HS-5 (cell line): ENCODE data around the gene TAS2R46.
"Not testable (repeated sequence)": the region's sequence is repeated elsewhere in the genome, so short reads cannot be mapped to it uniquely, and the experiment has no call there.

ENCODE experiments used
- DNase-seq: peaks from one replicate; pipeline ENCODE4 v3.0.0-alpha.2; 2012; ENCODE audit warnings: low read depth

TAS2R46 gene

GRCh38 chr12:11039171-11039570 is 22.9 kb downstream of the TAS2R46 start:
- DNase-seq = no peak

DNA sequence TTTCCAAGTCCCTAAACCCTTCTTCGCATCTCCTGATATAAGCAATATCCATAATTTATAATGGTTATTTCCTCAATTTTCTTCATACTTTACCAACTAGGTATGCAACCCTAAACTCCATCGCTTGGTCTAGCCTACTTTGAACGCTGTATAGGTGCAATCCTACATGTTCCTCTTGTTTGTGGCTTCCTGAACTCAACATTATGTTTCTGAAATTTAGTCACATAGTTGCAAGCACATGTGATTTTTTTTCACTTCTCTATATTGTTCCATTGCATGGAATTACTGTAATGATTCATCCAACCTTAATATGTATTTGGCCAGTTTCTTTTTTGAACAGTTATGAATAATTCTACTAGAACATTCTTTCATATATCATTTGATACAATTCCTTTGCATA is 28.1 kb downstream of the TAS2R46 start:
- not testable (repeated sequence) for DNase-seq

GRCh38 chr12:11031307-11031706 is 30.8 kb downstream of the TAS2R46 start, which contains the start of gene TAS2R31:
TSS of gene TAS2R31 (minus strand) at chr12:11031407. CDS start at chr12:11031335, 72 bp downstream.
- DNase-seq = no peak

DNA sequence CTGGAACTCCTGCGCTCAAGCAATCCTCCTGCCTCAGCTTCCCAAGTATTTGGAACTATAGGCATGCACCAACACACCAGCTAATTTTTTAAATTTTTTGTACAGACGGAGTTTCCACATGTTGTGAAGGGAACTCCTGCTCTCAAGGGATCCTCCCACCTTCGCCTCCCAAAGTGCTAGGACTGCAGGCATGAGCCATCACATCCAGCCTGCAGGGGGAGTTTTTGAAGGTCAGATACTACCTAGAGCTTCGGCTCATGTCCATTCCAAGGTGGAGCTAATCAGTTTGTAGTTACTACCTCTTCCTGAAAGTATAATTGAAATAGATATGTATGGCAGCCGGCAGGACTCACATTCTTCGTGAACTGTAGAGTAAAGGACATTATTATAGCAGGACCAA is 36.0 kb downstream of the TAS2R46 start:
- DNase-seq = no peak

DNA sequence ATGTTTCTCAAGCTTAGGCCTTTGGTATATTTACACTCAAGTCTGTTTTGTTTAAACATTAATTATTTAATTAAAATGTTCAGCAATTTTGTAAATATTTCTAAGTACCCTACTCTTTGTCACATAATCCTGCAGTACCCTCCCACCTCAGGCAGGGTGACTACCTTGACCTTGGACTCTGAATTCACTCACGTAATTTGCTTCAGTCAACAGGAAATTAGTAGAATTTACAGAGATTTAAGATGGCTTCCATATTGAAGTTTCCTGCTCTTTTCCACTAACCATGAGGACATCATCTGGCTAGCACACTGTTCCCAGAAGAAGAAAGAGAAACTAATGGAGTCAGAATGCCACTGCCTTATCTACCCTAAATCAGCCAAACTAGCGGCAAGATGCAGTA is 38.7 kb downstream of the TAS2R46 start:
- DNase-seq = no peak

DNA sequence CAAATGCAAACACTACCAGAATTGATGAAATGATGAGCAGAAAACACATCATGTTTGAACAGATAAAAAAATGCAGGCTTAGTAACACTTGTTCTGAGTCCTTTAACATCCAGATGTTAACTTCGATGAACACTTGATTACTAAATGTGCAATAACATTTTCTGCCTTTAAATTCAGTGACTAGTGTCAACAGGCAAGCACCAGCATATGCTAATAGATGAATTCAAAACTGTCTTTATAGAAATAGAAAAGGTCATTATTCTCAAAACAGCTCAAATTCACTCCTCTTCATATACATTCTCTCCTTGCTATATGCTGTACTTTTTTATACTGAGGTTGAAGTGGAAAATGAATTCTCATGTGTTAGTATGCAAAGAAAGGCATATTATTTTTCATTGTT is 39.6 kb downstream of the TAS2R46 start, which contains the start of gene TAS2R19:
Gene TAS2R19 (minus strand): TSS at position 101 of the 400 bp plus-strand sequence. CDS start 49 bp downstream, at position 52.
- DNase-seq = no peak

DNA sequence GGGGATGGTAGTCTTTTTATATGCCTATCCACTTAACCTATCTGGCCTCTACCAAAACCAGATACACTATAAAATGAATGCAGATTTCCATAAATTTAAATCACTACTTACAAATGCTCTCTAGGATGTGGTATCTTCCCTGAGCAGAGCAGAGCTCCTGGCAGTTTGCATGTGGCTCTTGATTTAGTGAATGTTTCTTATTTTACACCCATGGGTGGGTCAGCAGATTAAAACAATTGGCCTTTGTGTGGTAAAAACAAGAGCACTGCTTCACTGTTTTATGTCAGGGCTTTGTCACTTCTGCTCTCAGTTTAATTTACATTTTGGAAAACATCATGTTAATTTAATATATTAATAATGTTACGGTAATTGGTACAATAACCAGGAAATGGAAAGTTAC is 45.2 kb downstream of the TAS2R46 start:
- no peak for DNase-seq

DNA sequence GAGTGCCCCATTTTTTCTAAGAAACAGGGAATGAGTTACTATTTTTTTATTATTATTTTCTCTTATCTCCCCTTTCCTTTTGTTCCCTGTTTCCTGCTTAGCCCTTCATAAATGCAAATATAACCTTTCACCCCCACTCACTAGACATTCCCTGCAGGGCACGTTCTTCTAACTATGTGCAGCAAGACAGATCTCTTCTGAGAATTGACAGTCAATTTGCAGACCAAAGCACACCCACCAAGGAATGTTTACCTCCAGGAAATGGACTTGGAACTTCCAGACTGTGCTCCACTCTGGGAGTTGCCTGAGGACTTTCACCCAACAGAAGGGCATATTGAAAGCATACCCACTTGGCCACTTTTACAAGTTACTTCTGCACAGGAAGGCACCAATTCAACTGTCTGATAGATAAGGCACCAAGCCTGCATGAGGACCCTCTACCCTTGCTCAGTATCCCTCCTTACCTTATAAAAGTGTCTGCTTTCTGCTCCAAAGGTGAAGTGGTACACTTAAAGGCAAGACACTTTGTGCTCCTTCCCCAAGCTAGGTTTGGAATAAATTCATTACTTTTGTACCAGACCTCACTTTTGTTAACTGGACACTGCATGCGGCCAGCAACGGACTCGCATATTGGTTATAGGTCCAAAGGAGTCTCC is 46.2 kb downstream of the TAS2R46 start:
- no peak for DNase-seq

DNA sequence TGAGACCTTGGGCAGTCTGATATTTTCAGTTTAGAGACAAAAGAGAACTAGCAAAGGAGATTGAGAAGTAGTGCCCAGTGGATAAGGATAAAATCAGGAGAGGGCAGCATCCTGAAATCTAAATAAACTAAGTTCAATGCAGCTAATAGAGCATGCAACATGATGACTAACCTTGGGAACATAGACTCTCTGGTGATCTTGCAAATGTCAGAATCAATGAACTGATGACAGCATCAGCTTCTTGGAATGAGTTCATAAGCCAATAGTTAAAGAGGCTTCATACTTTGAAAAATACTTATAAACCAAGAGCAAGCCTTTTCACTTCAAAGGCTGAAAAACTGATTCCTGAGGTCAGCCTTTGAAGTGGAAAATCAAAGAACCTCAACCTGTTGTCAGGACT is 47.9 kb downstream of the TAS2R46 start:
- no peak for DNase-seq
